H9 (cell line): Measurements from ENCODE around the gene SWT1. TPM values are rescaled to one million over a fixed set of nuclear protein-coding genes. Genes with fewer than 3 reads are reported as not detected.

ENCODE experiments used
- DNase-seq: peaks from one replicate; pipeline ENCODE4 v3.0.0-alpha.2; 2017
- H2AFZ ChIP-seq: one replicate; pipeline ENCODE4 v1.6.1; 2013; ENCODE audit warnings: mild to moderate bottlenecking, low read length, control low read depth, moderate library complexity
- H2AK5ac ChIP-seq: 2 replicates; pipeline ENCODE4 v1.6.1; 2013; ENCODE audit warnings: low read length, control low read depth, mixed read lengths; ENCODE audit not compliant: insufficient read length
- H2BK120ac ChIP-seq: one replicate; pipeline ENCODE4 v1.6.1; 2013; ENCODE audit warnings: low read depth, mild to moderate bottlenecking, low read length, control low read depth, inconsistent platforms; ENCODE audit not compliant: poor library complexity, severe bottlenecking
- H2BK12ac ChIP-seq: 2 replicates; pipeline ENCODE4 v1.6.1; 2013; ENCODE audit warnings: low read length, control low read depth, mixed read lengths, low read depth; ENCODE audit not compliant: insufficient read length
- H2BK15ac ChIP-seq: 2 replicates; pipeline ENCODE4 v1.6.1; 2013; ENCODE audit warnings: low read depth, low read length, control low read depth
- H2BK20ac ChIP-seq: one replicate; pipeline ENCODE4 v1.6.1; 2013; ENCODE audit warnings: low read depth, mild to moderate bottlenecking, low read length, control low read depth, inconsistent platforms; ENCODE audit not compliant: poor library complexity, severe bottlenecking
- H2BK5ac ChIP-seq: 2 replicates; pipeline ENCODE4 v1.6.1; 2013; ENCODE audit warnings: low read length, control low read depth, mixed read lengths; ENCODE audit not compliant: insufficient read length
- H3K14ac ChIP-seq: 2 replicates; pipeline ENCODE4 v1.6.1; 2013; ENCODE audit warnings: low read length, control low read depth; ENCODE audit not compliant: insufficient read depth
- H3K18ac ChIP-seq: 2 replicates; pipeline ENCODE4 v1.6.1; 2013; ENCODE audit warnings: low read depth, mild to moderate bottlenecking, mixed read lengths, low read length, control low read depth; ENCODE audit not compliant: insufficient read length
- H3K23ac ChIP-seq: 2 replicates; pipeline ENCODE4 v1.6.1; 2013; ENCODE audit warnings: low read length, control low read depth, mixed read lengths, low read depth; ENCODE audit not compliant: insufficient read length
- H3K23me2 ChIP-seq: 2 replicates; pipeline ENCODE4 v1.6.1; 2013; ENCODE audit warnings: low read depth, mild to moderate bottlenecking, mixed read lengths, low read length, control low read depth; ENCODE audit not compliant: insufficient read length, poor library complexity, severe bottlenecking
- H3K27ac ChIP-seq: 2 replicates; pipeline ENCODE4 v1.5.1; 2013; ENCODE audit warnings: low read length, control low read depth, mixed read lengths, low read depth; ENCODE audit not compliant: insufficient read length
- H3K27me3 ChIP-seq: 2 replicates; pipeline ENCODE4 v1.6.1; 2013; ENCODE audit warnings: low read length, control low read depth, inconsistent platforms; ENCODE audit not compliant: insufficient read depth
- H3K4ac ChIP-seq: 2 replicates; pipeline ENCODE4 v1.6.1; 2013; ENCODE audit warnings: low read depth, mild to moderate bottlenecking, control low read depth, inconsistent platforms, low read length, moderate library complexity
- H3K4me1 ChIP-seq: 2 replicates; pipeline ENCODE4 v1.6.1; 2013; ENCODE audit warnings: low read length, control low read depth, inconsistent platforms; ENCODE audit not compliant: insufficient read depth
- H3K4me2 ChIP-seq: 2 replicates; pipeline ENCODE4 v1.6.1; 2013; ENCODE audit warnings: low read length, control low read depth, mixed read lengths; ENCODE audit not compliant: insufficient read length, insufficient read depth
- H3K56ac ChIP-seq: 2 replicates; pipeline ENCODE4 v1.6.1; 2013; ENCODE audit warnings: low read depth, mild to moderate bottlenecking, mixed read lengths, low read length, control low read depth; ENCODE audit not compliant: insufficient read length
- H3K79me1 ChIP-seq: 2 replicates; pipeline ENCODE4 v1.6.1; 2013; ENCODE audit warnings: low read depth, mild to moderate bottlenecking, moderate library complexity, low read length, control low read depth, inconsistent platforms; ENCODE audit not compliant: insufficient read depth, poor library complexity, severe bottlenecking
- H3K79me2 ChIP-seq: 2 replicates; pipeline ENCODE4 v1.6.1; 2013; ENCODE audit warnings: low read length, control low read depth, inconsistent platforms; ENCODE audit not compliant: insufficient read depth
- H3K9ac ChIP-seq: 2 replicates; pipeline ENCODE4 v1.6.1; 2013; ENCODE audit warnings: low read length, control low read depth, mixed read lengths; ENCODE audit not compliant: insufficient read length; ENCODE audit errors: extremely low read depth
- H3K9me3 ChIP-seq: one replicate; pipeline ENCODE4 v1.6.1; 2013; ENCODE audit warnings: low read depth, low read length, inconsistent platforms; ENCODE audit not compliant: control insufficient read depth
- H3T11ph ChIP-seq: one replicate; pipeline ENCODE4 v1.6.1; 2013; ENCODE audit warnings: mild to moderate bottlenecking, low read length, control low read depth, inconsistent platforms
- H4K20me1 ChIP-seq: one replicate; pipeline ENCODE4 v1.6.1; 2013; ENCODE audit not compliant: control insufficient read depth, insufficient read length, insufficient read depth
- H4K5ac ChIP-seq: 2 replicates; pipeline ENCODE4 v1.6.1; 2013; ENCODE audit warnings: low read depth, mild to moderate bottlenecking, mixed read lengths, low read length, control low read depth; ENCODE audit not compliant: insufficient read length
- H4K8ac ChIP-seq: replicated peaks from 2 replicates; pipeline ENCODE4 v1.6.1; 2013; ENCODE audit warnings: low read length, control low read depth, mixed read lengths, low read depth; ENCODE audit not compliant: insufficient read length
- H4K91ac ChIP-seq: 2 replicates; pipeline ENCODE4 v1.6.1; 2013; ENCODE audit warnings: low read depth, mild to moderate bottlenecking, moderate library complexity, mixed read lengths, low read length, control low read depth; ENCODE audit not compliant: insufficient read length
- H3K27ac Mint-ChIP-seq, 3 experiments: 2 replicates in 2 of 3; 3 replicates in 1 of 3; pipeline ENCODE4 v1.8.0; 2020 to 2021; ENCODE audit warnings: mixed read lengths in 3 of 3, mild to moderate bottlenecking in 1 of 3, moderate library complexity in 1 of 3
- H3K27me3 Mint-ChIP-seq: 2 replicates; pipeline ENCODE4 v1.8.0; 2021; ENCODE audit warnings: low read depth, mild to moderate bottlenecking, moderate library complexity, mixed read lengths
- H3K36me3 Mint-ChIP-seq, 3 experiments: 2 replicates in 2 of 3; 3 replicates in 1 of 3; pipeline ENCODE4 v1.8.0; 2020 to 2021; ENCODE audit warnings: low read depth in 3 of 3, mixed read lengths in 3 of 3; ENCODE audit not compliant: insufficient read depth in 1 of 3
- H3K4me1 Mint-ChIP-seq, 2 experiments: 2 replicates each; pipeline ENCODE4 v1.8.0; 2020; ENCODE audit warnings: mixed read lengths in 2 of 2
- H3K4me3 Mint-ChIP-seq, 2 experiments: 2 replicates in 1 of 2; 3 replicates in 1 of 2; pipeline ENCODE4 v1.8.0; 2020 to 2021; ENCODE audit warnings: mild to moderate bottlenecking in 2 of 2, mixed read lengths in 2 of 2, moderate library complexity in 1 of 2
- H3K9me3 Mint-ChIP-seq, 2 experiments: 2 replicates in 1 of 2; 3 replicates in 1 of 2; pipeline ENCODE4 v1.8.0; 2020; ENCODE audit warnings: mild to moderate bottlenecking in 2 of 2, mixed read lengths in 2 of 2, moderate library complexity in 1 of 2
- WGBS: extraction: QIAGEN DNeasy Blood & Tissue Kit; methylation state at CpG from one replicate; pipeline ENCODE4 v1.1.7; 2013; ENCODE audit warnings: missing lambda C conversion rate, low lambda C conversion rate, mixed read lengths; ENCODE audit not compliant: insufficient read length; ENCODE audit errors: extremely low coverage; 5-methylcytosine and 5-hydroxymethylcytosine counted together
- total RNA-seq: library from RNA; stranded (reverse); gene quantifications from 2 replicates; pipeline ENCODE4 v1.2.1, GENCODE V29; 2021
- TF ChIP-seq, protein P1 (sequence below): fragments of 200-600 bp; sonication (generic); conservative IDR thresholded peaks from 3 replicates; pipeline ENCODE4 v1.8.0; 2021; ENCODE audit warnings: antibody characterized with exemption, mild to moderate bottlenecking

SWT1 gene
- total RNA-seq, 1 experiment from 2014 or later, result 5.2 TPM

DNA sequence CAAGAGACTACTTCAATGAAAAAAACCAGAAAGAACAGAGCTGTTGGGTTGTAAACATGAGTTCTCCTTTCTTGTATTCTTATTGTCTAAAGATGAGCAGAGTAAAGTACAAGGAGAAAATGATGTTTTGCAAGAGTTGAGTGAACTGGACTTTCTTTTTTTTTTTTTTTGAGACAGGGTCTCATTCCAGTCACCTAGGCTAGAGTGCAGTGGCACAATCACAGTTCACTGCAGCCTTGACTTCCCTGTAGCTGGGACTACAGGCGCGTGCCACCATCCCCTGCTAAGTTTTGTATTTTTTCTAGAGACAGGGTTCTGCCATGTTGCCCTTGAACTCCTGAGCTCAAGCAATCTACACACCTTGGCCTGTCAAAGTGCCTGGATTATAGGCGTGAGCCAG, 167.2 kb downstream of the SWT1 start:
- Mint-ChIP-seq H3K4me3 (no peak overlapping the region), H3K27me3 (no peaks in the 10 kb centered on the region), H3K27ac (no peak overlapping the region), H3K36me3 (peaks cover 8 to 18% (median 13%) of the 10 kb centered on the region in 3 experiments), H3K4me1 (peaks cover 4 to 7% of the 10 kb centered on the region in 2 experiments), H3K9me3 (peaks cover 2 to 6% of the 10 kb centered on the region in 2 experiments; a peak in 4 of 5 replicates)
- Histone ChIP-seq H2BK12ac (no peak overlapping the region), H3K56ac (no peak overlapping the region), H3K4me1 (peaks cover 2% of the 10 kb centered on the region; the same call in 1 of the 2 replicates), H2BK15ac (no peak overlapping the region), H3K23me2 (no peaks in the 10 kb centered on the region), H4K91ac (no peak overlapping the region), H4K8ac (no peak overlapping the region), H3T11ph (no peak overlapping the region), H4K5ac (no peak overlapping the region), H2AK5ac (no peak overlapping the region), H2AFZ (no peak overlapping the region), H4K20me1 (no peaks in the 10 kb centered on the region), H2BK120ac (no peak overlapping the region), H2BK5ac (no peak overlapping the region), H3K14ac (no peak overlapping the region), H2BK20ac (no peak overlapping the region), H3K9me3 (no peaks in the 10 kb centered on the region), H3K4me2 (no peak overlapping the region), H3K23ac (no peak overlapping the region), H3K79me1 (no peaks in the 10 kb centered on the region), H3K4ac (no peak overlapping the region), H3K27ac (no peak overlapping the region), H3K9ac (no peak overlapping the region), H3K27me3 (no peaks in the 10 kb centered on the region), H3K18ac (no peak overlapping the region), H3K79me2 (no peaks in the 10 kb centered on the region)
- DNase-seq, result no peak
- no CpG with 5 or more reads among the region's 3 CpGs for WGBS
- TF ChIP-seq, protein P1, sequence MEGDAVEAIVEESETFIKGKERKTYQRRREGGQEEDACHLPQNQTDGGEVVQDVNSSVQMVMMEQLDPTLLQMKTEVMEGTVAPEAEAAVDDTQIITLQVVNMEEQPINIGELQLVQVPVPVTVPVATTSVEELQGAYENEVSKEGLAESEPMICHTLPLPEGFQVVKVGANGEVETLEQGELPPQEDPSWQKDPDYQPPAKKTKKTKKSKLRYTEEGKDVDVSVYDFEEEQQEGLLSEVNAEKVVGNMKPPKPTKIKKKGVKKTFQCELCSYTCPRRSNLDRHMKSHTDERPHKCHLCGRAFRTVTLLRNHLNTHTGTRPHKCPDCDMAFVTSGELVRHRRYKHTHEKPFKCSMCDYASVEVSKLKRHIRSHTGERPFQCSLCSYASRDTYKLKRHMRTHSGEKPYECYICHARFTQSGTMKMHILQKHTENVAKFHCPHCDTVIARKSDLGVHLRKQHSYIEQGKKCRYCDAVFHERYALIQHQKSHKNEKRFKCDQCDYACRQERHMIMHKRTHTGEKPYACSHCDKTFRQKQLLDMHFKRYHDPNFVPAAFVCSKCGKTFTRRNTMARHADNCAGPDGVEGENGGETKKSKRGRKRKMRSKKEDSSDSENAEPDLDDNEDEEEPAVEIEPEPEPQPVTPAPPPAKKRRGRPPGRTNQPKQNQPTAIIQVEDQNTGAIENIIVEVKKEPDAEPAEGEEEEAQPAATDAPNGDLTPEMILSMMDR, result no peak
